NCI-H2107 treated with DMSO at 0.1 percent for 48 hours (cell line): Measurements from ENCODE around the gene R3HDM2.
"Not testable (repeated sequence)": the region's sequence is repeated elsewhere in the genome, so short reads cannot be mapped to it uniquely, and the experiment has no call there.

Experiments
- DNase-seq: peaks from one replicate; lab custom pipeline; 2025; ENCODE audit not compliant: unreplicated experiment; lab: John Stamatoyannopoulos, UW

The R3HDM2 gene

GRCh38 chr12:57454213-57454565 is 23.3 kb upstream of the R3HDM2 start:
- DNase-seq: no peak

- DNase-seq: peak; percentile 61
These were observed 22.2 kb upstream of the R3HDM2 start for GRCh38 chr12:57452937-57453509.

GRCh38 chr12:57452181-57452936 is 21.5 kb upstream of the R3HDM2 start:
- no peak for DNase-seq

GRCh38 chr12:57451233-57451778 is 20.5 kb upstream of the R3HDM2 start:
- no peak for DNase-seq

- DNase-seq: no peak
These were observed 19.2 kb upstream of the R3HDM2 start for GRCh38 chr12:57450057-57450456.

GRCh38 chr12:57449375-57449774 is 18.5 kb upstream of the R3HDM2 start:
- DNase-seq: no peak

- DNase-seq: no peak
These were observed 17.8 kb upstream of the R3HDM2 start for GRCh38 chr12:57448669-57449068.

GRCh38 chr12:57446292-57446960 is 15.6 kb upstream of the R3HDM2 start:
- no peak for DNase-seq

GRCh38 chr12:57444744-57445143 is 13.9 kb upstream of the R3HDM2 start:
- DNase-seq: no peak

- DNase-seq: not testable (repeated sequence)
These were observed 13.5 kb upstream of the R3HDM2 start for GRCh38 chr12:57444337-57444736.

GRCh38 chr12:57441846-57442427 is 11.1 kb upstream of the R3HDM2 start:
- DNase-seq: no peak

- not testable (repeated sequence) for DNase-seq
These were observed 10.6 kb upstream of the R3HDM2 start for GRCh38 chr12:57441393-57441792.

GRCh38 chr12:57439762-57440266 is 9.0 kb upstream of the R3HDM2 start:
- no peak for DNase-seq

- DNase-seq: no peak
These were observed 7.6 kb upstream of the R3HDM2 start for GRCh38 chr12:57438400-57438799.

GRCh38 chr12:57435293-57435692 is 4.5 kb upstream of the R3HDM2 start:
- DNase-seq: no peak

GRCh38 chr12:57434517-57435223 is 3.8 kb upstream of the R3HDM2 start, which contains the start of gene INHBC:
INHBC (plus strand) TSS chr12:57434784; CDS start chr12:57434887, 103 bp downstream.
- no peak for DNase-seq

GRCh38 chr12:57433370-57433769 is 2.5 kb upstream of the R3HDM2 start:
- no peak for DNase-seq

- no peak for DNase-seq
These were observed 878 bp upstream of the R3HDM2 start for GRCh38 chr12:57431654-57432188.

GRCh38 chr12:57430112-57430930 is 522 bp downstream of the R3HDM2 start:
- DNase-seq: no peak
